A549 treated with DMSO at 1 μM for 4 hours (cell line): Measurements from ENCODE around the gene HCN3. TPM values are rescaled to one million over a fixed set of nuclear protein-coding genes. Genes with fewer than 3 reads are reported as not detected.

Experiments
- total RNA-seq: library from RNA; stranded (reverse); fragments of 200-300 nt; extraction: Qiagen RNA extraction; gene quantifications from 5 replicates; pipeline ENCODE4 v1.2.3, GENCODE V29; 2022; ENCODE audit warnings: low read depth

HCN3 gene
- total RNA-seq: 3.0 to 5.4 TPM (median 5.3 TPM) in 5 replicates

DNA sequence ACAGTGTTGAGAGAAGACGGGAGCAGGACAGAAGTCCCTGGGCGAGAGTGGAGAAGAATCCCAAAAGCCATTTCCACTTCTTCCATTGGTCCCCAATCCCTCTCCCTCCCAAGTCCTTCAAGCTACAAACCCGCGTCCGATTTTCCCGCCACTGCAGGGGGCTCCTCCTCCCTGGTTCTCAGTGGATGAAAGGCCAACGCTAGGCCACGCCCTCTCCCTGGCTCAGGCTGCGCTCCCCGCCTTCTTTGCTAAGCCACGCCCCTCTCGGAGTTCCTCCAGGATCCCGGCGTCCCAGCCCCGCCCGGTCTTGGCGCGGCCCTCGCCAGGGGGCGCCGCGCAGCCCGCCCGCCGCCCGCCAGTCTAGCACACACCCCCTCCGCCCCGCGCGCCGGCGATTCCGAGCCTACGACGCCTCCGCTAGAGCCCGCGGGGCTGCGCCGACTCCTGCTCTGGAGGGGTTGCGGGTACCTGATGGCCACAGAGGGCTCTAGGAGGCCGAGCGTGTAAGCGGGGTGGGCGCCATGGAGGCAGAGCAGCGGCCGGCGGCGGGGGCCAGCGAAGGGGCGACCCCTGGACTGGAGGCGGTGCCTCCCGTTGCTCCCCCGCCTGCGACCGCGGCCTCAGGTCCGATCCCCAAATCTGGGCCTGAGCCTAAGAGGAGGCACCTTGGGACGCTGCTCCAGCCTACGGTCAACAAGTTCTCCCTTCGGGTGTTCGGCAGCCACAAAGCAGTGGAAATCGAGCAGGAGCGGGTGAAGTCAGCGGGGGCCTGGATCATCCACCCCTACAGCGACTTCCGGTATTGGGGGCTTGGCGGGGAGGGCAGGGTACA, at the start of gene HCN3:
Gene HCN3 (plus strand): TSS at position 394 of the 832 bp plus-strand sequence. CDS start 128 bp downstream, at position 522.

DNA sequence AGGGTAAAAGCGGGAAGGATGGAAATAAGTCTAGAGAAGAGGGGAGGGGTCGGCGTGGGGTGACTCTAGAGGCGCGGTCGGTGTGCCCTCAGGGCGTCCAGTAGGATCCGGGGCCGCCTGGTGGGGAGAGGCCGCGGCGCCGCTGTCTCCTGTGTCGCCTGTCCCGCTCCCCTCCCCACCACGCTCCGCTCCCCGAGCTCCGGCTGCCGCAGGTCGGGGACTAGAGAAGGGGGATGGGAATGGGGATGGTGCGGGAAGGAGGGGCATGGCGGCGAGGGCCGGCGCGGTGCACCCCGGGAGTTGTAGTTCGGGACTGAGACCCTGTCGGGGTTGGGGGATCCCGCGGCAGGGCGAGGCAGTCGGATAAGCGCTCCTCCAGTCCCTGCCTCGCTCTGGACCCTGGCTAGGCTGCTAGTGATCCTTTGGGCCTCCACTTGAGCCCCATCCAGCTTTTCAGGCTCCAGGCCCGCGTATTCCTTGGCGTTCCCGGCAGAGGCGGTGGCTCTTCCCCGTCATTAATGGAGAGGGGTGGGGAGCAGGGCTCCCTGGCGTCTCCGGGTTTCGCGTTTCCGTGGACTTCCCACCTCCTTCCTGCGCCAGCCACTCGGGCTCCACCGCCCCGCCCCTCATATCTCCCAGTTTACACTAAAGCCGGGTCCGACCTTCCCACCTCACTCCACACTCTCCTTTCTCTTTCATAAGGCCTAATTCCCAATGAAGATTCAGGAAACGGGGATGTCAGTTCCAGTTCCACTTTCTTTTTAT, 21.8 kb upstream of the HCN3 start, which contains the start of gene ENTREP3:
Gene ENTREP3 (minus strand): TSS at position 241 of the 765 bp plus-strand sequence. CDS start 606 bp downstream, outside the sequence.

DNA sequence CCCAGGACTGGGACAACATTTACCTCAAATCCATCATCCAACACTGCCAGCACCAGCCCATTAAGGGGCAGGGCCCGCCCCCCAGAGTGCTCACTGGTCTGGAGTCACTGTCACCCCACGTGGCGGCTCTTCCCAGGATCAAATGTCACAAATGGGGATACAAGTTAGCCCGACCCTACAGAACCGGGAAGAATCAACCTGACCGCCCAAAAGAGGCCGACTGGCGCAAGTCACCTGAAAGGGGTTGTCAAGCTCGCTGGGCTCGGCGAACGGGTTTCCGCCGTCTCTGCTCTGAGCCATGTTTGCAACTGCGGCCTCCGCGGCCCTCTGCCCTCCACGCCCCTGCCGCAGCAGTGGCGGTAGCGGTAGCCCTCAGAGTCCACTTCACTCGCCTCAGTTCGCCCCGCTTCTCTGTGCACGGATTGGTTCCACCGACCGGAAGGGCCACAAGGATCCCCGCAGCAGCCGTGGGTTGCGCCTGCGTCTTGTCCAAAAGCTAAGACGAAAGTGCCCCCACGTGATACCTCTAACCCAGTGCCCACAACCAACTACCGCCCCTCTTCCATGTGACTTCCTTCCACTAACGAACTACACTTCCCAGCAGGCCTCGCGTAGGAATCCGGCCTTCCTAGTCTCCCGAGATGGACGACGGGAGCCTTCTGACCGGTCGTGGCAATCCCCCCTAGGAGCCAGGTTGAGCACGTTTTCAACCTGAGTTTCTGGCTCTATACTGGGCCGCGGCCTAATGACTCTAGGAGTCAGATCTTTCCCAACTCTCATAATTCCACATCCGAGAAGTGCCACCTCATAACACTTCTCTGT, 15.2 kb upstream of the HCN3 start, which contains the start of gene SCAMP3:
Gene SCAMP3 (minus strand): TSS at position 509 of the 822 bp plus-strand sequence. CDS start 209 bp downstream, at position 300.

DNA sequence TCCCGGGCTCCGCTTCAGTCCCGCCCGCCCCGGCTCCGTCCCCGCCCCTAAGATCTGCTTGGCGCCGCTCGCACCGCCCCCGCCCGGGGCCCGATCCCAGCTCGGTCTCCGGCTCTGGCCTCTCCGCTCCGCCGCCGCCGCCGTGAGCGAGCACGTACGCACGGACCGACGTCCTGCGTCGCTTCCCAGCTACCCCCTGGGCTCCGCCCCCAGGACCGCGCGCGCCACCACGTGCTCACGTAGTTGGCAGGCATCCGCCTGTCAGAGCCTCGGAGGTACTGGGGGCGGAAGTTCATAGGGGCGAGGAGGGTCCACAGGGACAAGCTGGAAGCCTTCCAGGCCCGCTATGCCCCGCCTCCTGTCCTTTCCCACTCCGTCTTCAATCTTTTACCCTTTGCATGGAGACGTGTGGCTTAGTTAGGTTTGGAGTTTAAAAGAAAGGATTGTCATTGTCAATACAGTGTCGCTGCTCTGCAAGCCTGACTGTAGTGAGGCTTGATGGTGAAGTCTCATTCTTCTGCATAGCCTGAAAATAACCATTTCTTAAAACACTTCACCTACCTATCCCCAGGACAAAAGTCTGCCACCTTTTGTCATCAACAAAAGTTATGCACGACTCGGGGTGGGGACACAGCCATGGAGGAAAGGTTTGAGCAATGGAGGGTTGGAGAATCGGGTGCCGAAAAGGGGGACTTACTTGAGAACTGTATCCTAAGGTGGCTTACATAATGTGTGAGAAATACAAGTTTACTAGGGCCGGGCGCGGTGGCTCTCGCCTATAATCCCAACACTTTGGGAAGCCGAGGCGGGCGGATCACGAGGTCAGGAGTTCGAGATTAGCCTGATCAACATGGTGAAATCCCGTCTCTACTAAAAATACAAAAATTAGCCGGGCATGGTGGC, 3.7 kb upstream of the HCN3 start, which contains the start of gene CLK2:
Gene CLK2 (minus strand): TSS at position 162 of the 903 bp plus-strand sequence. CDS start 2,527 bp downstream, outside the sequence.

DNA sequence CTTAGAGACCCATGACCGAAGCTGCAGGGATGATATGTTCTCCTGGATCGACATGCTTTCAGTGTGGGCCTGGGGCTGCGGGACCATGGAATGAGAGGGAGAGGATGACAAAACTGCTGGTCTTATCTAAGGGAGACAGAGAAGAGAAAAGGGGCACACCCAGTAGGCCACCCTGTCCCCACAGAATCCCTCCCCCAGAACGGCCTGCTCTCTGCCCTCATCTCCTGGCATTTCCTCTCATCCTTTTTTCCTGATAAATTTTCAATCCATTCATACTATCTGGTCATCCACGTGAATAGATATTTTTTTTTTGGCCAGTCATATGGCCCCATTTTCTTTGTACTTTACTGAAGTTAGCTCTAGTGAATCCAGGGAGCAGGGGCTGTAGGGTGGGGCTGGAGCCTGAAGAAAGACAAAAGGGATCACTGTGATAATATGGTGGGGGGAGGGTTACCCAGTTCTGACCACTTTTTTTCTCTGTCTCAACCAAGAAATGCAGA, 24.1 kb downstream of the HCN3 start, which contains the start of gene PKLR:
Gene PKLR (minus strand): TSS at position 97 of the 500 bp plus-strand sequence. CDS start 43 bp downstream, at position 54.

DNA sequence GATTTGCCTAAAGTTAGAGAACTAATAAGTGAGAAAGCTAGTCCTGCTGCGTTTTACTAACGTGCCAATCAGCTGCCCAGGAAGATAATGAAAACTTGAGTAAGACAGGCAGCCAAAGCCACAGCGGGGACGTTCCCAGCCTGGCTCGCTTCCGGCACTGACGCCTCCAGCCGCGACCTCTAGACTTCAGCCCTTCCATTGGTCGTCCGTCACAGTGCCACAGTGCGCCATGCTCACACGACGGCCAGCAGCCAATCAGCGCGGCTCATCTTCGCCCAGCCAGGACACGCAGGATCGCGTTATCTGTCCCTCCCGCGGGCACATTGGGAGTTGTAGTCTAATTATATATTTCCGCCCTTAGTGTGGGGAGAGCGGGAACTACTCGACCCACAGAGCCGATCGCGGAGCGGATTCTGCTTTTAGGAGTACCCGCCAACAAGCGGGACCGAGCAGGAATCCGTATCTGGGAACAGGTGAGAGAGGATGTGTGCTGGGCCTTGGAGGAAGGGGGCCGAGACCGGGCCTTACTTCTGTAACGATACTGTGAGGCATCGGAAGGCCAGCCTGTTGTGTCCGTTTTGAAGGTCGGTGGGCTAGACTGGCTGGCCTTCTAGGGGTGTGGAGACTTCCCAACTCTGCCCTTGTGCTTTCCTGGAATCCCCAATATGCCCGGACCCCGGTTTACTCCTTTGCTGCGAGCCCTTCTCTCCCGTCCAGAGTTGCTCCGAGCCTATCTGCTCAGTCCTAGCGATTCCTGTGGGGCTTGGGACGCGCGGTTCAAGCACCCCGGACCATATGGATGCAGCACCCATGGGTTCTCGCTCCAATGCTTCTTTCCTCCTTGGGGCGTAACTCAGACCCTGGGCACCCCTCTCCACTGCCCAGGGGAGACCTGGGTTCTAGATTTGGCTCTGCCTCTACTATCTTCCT, 31.5 kb downstream of the HCN3 start, which contains the start of gene FDPS:
Gene FDPS (plus strand): TSS at position 374 of the 930 bp plus-strand sequence. CDS start 924 bp downstream, outside the sequence.

DNA sequence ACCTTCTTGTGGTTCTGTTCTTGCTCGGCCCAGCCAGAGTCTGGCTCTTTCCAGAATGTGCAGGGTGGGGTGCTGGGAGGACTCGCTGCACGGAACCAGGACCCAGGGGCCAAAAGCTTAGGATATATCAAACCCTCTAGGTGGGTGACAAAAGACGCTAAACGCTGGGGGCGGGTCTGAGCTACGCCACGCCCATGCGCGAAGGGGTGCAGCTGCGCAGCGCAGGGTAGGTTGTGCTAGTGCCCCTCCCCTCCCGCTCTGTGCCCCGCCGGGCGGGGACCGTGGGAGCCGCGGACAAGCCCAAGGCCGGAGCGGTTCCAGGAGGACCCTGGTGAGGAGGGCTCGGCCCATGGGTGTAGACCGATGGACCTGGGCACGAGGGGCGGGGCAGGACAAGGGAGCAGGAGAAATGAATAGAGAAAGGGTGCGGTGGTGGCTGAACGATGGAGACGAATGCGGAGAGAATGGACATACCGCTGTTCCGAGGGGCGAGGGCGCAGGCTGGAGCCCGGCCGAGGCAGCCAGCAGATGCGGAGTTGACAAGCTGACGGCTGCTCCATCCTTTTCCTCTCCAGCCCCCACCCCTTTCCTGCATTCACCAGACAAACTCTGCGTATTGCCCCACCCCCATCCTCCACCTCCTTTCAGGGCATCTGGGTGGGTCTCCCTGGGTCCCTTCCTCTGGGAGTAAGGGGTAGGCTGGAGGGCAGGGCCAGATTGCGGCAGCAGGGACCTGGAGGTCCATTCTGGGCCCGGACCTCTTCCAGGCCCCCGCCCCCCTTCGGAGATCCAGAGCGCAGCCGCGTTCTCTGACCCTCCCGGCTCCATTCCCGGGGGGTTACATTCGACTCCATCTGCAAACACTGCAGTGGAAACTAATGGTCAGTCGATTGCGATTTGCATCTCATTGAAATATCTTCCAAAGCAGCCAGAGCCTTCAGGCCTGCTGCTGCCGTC, 43.7 kb downstream of the HCN3 start, which contains the start of gene RUSC1:
Gene RUSC1 (plus strand): TSS at position 234 of the 957 bp plus-strand sequence. CDS start 880 bp downstream, outside the sequence.

Other genes starting within 250 kb of the HCN3 start
- gene DCST2, start 243.7 kb upstream of the HCN3 start, total RNA-seq: 0.22 to 0.72 TPM (median 0.46 TPM) in 5 replicates
- gene DCST1, start 243.6 kb upstream of the HCN3 start, total RNA-seq: not detected in 5 replicates
- 64.6 to 76.9 TPM (median 67.8 TPM) in 5 replicates for gene ADAM15, start 226.1 kb upstream of the HCN3 start, total RNA-seq
- 7.3 to 9.0 TPM (median 8.4 TPM) in 5 replicates for gene EFNA4, start 213.7 kb upstream of the HCN3 start, total RNA-seq
- 3.7 to 5.6 TPM (median 4.2 TPM) in 5 replicates for gene EFNA3, start 198.6 kb upstream of the HCN3 start, total RNA-seq
- gene EFNA1, start 149.6 kb upstream of the HCN3 start, total RNA-seq: 30.6 to 50.0 TPM (median 37.3 TPM) in 5 replicates
- gene SLC50A1, start 141.6 kb upstream of the HCN3 start, total RNA-seq: 34.2 to 39.1 TPM (median 35.5 TPM) in 5 replicates
- gene DPM3, start 136.9 kb upstream of the HCN3 start, total RNA-seq: 78.1 to 102 TPM (median 91.3 TPM) in 5 replicates
- gene KRTCAP2, start 104.2 kb upstream of the HCN3 start, total RNA-seq: 226 to 250 TPM (median 230 TPM) in 5 replicates
- gene TRIM46, start 103.6 kb upstream of the HCN3 start, total RNA-seq: 1.3 to 1.8 TPM (median 1.4 TPM) in 5 replicates
- gene THBS3, start 69.6 kb upstream of the HCN3 start, total RNA-seq: 7.5 to 9.9 TPM (median 9.4 TPM) in 5 replicates
- gene MTX1, start 68.8 kb upstream of the HCN3 start, total RNA-seq: 67.2 to 74.0 TPM (median 72.4 TPM) in 5 replicates
- 28.1 to 40.5 TPM (median 34.2 TPM) in 5 replicates for gene ENTREP3, start 22.0 kb upstream of the HCN3 start, total RNA-seq
- 105 to 133 TPM (median 125 TPM) in 5 replicates for gene SCAMP3, start 15.1 kb upstream of the HCN3 start, total RNA-seq
- gene CLK2, start 4.0 kb upstream of the HCN3 start, total RNA-seq: 18.1 to 31.1 TPM (median 29.0 TPM) in 5 replicates
- 0.03 TPM in 1 of 5 replicates, not detected in the others for gene PKLR, start 24.0 kb downstream of the HCN3 start, total RNA-seq
- 161 to 196 TPM (median 162 TPM) in 5 replicates for gene FDPS, start 31.4 kb downstream of the HCN3 start, total RNA-seq
- 42.4 to 52.9 TPM (median 48.9 TPM) in 5 replicates for gene RUSC1, start 43.4 kb downstream of the HCN3 start, total RNA-seq